ENCODE results near the gene FGFR2.

Gene FGFR2

DNA sequence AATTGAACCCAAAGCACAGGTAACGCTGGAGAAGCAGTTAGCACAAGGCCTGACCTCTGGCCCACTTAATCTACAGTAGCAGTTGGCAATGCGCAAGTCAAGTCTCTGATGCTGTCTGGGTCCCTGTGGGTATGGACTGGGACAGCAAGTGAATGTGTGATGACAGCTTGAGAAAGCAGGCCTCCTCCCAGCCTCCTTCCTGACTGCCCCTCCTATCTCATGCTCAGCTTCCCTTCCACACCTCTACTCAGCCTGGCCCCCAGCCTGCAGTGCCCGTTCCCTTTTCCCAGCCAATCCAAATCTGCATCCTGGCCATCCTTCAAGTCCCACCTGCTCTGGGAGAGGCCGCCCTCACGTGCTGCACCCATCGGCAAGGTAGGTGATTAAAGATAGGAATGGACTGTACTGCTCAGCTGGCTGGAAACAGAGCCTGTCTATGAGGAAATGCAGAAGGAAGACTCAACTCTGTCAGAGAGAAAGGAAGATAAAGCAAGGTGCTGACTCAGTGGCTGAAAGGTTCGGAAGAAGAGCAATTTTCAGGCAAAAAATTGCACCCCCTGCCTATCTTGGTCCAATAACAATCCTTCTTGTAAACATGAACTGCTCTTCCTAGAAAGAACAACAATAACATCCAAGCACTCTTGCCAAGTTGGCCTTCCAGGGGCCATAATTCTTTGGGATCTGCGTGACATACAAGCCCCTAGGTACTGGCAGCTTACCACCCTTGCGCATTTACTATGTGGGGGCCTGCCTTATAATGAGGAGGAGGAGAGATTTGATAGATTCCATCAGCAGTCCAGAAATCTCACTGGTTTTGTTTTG is 16.6 kb upstream of the FGFR2 start:
- DNase-seq: no peak
- Histone ChIP-seq H3K27me3 (no peaks in the 10 kb centered on the region), H3K4me3 (ENCODE audit: low read depth, low read length) (no peak overlapping the region), H3K9me3 (no peaks in the 10 kb centered on the region; the same call in 1 of the 2 replicates), H3K4me1 (no peaks in the 10 kb centered on the region), H3K36me3 (no peaks in the 10 kb centered on the region)
- TF ChIP-seq, protein P1, sequence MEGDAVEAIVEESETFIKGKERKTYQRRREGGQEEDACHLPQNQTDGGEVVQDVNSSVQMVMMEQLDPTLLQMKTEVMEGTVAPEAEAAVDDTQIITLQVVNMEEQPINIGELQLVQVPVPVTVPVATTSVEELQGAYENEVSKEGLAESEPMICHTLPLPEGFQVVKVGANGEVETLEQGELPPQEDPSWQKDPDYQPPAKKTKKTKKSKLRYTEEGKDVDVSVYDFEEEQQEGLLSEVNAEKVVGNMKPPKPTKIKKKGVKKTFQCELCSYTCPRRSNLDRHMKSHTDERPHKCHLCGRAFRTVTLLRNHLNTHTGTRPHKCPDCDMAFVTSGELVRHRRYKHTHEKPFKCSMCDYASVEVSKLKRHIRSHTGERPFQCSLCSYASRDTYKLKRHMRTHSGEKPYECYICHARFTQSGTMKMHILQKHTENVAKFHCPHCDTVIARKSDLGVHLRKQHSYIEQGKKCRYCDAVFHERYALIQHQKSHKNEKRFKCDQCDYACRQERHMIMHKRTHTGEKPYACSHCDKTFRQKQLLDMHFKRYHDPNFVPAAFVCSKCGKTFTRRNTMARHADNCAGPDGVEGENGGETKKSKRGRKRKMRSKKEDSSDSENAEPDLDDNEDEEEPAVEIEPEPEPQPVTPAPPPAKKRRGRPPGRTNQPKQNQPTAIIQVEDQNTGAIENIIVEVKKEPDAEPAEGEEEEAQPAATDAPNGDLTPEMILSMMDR (IDR thresholded peaks at IDR 0.05; ENCODE audit: low read depth, low read length): no peak

DNA sequence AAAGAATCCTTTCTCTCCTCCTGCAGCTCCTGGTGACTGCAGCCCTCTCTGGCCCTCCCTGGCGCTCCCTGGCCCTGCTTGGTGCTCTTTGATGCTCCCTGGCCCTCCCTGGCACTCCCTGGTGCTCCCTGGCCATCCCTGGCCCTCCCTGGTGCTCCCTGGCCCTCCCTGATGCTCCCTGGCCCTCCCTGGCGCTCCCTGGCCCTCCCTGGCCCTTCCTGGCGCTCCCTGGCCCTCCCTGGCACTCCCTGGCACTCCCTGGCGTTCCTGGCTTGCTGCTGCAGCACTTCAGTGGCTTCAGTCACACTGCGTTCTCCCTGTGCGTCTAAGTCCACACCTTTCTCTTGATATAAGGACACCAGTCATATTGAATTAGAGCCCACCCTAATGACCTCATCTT is 15.2 kb upstream of the FGFR2 start:
- no peak overlapping the region for H3K4me3 ChIP-seq (ENCODE audit: low read depth, low read length)
- TF ChIP-seq, protein P1 (IDR thresholded peaks at IDR 0.05; ENCODE audit: low read depth, low read length): no peak
- no peaks in the 10 kb centered on the region for H3K9me3 ChIP-seq
- DNase-seq: no peak
- H3K36me3 ChIP-seq: no peaks in the 10 kb centered on the region
- no peaks in the 10 kb centered on the region for H3K4me1 ChIP-seq
- H3K27me3 ChIP-seq: no peaks in the 10 kb centered on the region

DNA sequence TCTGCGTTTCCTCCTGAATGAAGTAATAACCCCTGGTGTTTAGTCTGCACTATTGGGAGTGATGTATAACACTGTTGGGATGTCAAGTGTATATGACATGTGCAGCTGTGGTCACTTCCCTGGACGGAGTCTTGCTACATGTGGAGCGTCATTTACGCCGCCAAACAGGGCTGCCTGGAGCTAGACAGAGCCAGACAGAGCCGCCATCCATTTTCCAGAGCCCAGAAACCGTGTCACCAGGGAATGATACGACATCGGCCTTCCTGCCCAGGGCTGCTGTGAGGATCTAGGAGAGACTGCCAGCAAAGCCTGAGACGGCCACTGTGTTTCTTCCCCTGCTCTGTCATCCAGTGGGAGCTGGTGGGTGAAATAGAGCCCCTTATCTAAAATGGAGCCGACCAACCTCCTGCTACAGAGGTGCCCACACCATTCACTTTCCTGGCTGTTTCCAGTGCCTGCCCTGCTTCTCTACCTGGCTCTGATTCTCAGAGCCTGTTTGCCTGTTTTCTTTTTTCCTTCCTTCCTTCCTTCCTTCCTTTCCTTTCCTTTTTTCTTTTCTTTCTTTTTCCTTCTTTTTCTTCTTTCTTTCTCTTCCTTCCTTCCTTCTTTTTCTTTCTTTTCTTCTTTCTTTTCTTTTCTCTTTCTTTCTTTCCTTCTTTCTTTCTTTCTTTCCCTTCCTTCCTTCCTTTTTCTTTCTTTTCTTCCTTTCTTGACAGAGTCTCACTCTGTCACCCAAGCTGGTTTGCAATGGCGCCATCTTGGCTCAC is 13.3 kb upstream of the FGFR2 start:
- Histone ChIP-seq H3K9me3 (no peaks in the 10 kb centered on the region), H3K27me3 (no peaks in the 10 kb centered on the region), H3K36me3 (no peaks in the 10 kb centered on the region), H3K4me3 (ENCODE audit: low read depth, low read length) (no peak overlapping the region), H3K4me1 (peaks cover 4% of the 10 kb centered on the region)
- DNase-seq: peak; percentile 23
- TF ChIP-seq, protein P1 (IDR thresholded peaks at IDR 0.05; ENCODE audit: low read depth, low read length): no peak

GRCh38 chr10:121610798-121611323 is 12.6 kb upstream of the FGFR2 start:
- peaks cover 6% of the 10 kb centered on the region for H3K4me1 ChIP-seq
- H3K9me3 ChIP-seq: no peaks in the 10 kb centered on the region
- H3K36me3 ChIP-seq: no peaks in the 10 kb centered on the region
- no peak overlapping the region for H3K4me3 ChIP-seq (ENCODE audit: low read depth, low read length)
- H3K27me3 ChIP-seq: no peaks in the 10 kb centered on the region
- DNase-seq: no peak
- TF ChIP-seq, protein P1 (IDR thresholded peaks at IDR 0.05; ENCODE audit: low read depth, low read length): no peak

- Histone ChIP-seq H3K4me3 (ENCODE audit: low read depth, low read length) (no peak overlapping the region), H3K4me1 (peaks cover 6% of the 10 kb centered on the region), H3K36me3 (no peaks in the 10 kb centered on the region), H3K9me3 (no peaks in the 10 kb centered on the region), H3K27me3 (no peaks in the 10 kb centered on the region)
- DNase-seq: no peak
- TF ChIP-seq, protein P1 (IDR thresholded peaks at IDR 0.05; ENCODE audit: low read depth, low read length): no peak
Measured at GRCh38 chr10:121609426-121610380, 11.5 kb upstream of the FGFR2 start.

Data from BE2C (cell line).